HepG2 (cell line): Measurements from ENCODE around the gene STX5. TPM values are rescaled to one million over a fixed set of nuclear protein-coding genes. Genes with fewer than 3 reads are reported as not detected.

ENCODE experiments used
- ATAC-seq: fragments of 200-7000 bp; cut with Tn5 transposase; 3 replicates; pipeline ENCODE4 v1.9.1; 2020; ENCODE audit warnings: mild to moderate bottlenecking, moderate library complexity
- BruUV-seq: library from RNA; stranded (reverse); fragments of 400-500 nt; replicated peaks from 2 replicates; lab custom pipeline; 2021; lab: Mats Ljungman, UMichigan
- CTCF ChIA-PET: fragments of 300-600 bp; formaldehyde crosslinking; extraction: SDS; loops from one replicate; lab custom pipeline; 2021; ENCODE audit warnings: low total read pairs, inconsistent platforms, low intra/inter-chr PET ratio; lab: Yijun Ruan, JAX
- POLR2A ChIA-PET: fragments of 350-600 bp; sonication (Branson Sonifier 250); formaldehyde crosslinking; loops from one replicate; lab custom pipeline; 2020; ENCODE audit warnings: antibody characterized with exemption, inconsistent platforms; lab: Yijun Ruan, JAX
- DNase-seq: peaks from one replicate; pipeline ENCODE4 v3.0.0-alpha.2; 2015; ENCODE audit warnings: low spot score
- FAIRE-seq: peaks from 3 replicates; lab custom pipeline; 2011; peaks lifted over from hg19 to GRCh38; lab: Jason Lieb, UNC
- H2AFZ ChIP-seq: one replicate; pipeline ENCODE4 v1.6.1; 2011; ENCODE audit warnings: low read length, inconsistent platforms
- H3K27ac ChIP-seq: fragments of 300-600 bp; 3 replicates; pipeline ENCODE4 v1.8.0; 2011; ENCODE audit warnings: mixed run types, mild to moderate bottlenecking, mixed read lengths, low read length, inconsistent platforms; ENCODE audit not compliant: insufficient read depth; ENCODE audit errors: extremely low read length
- H3K27me3 ChIP-seq, 2 experiments: fragments of 200-600 bp in 1 of 2; 2 replicates in 1 of 2; 3 replicates in 1 of 2; pipeline versions ENCODE4 v1.6.0 to v1.8.0; 2011; ENCODE audit warnings: low read length in 2 of 2, mild to moderate bottlenecking in 2 of 2, moderate library complexity in 2 of 2, inconsistent platforms in 1 of 2; ENCODE audit not compliant: insufficient read depth in 2 of 2, control insufficient read depth in 1 of 2
- H3K36me3 ChIP-seq, 2 experiments: fragments of 200-600 bp in 1 of 2; replicated peaks in 1 of 2; 2 replicates in 1 of 2; 3 replicates in 1 of 2; pipeline versions ENCODE4 v1.5.1 to v1.8.0; 2011; ENCODE audit warnings: low read length in 2 of 2, inconsistent platforms in 1 of 2; ENCODE audit not compliant: insufficient read depth in 2 of 2, control insufficient read depth in 1 of 2
- H3K4me1 ChIP-seq: 2 replicates; pipeline ENCODE4 v1.5.1; 2012; ENCODE audit warnings: low read length, inconsistent platforms; ENCODE audit not compliant: insufficient read depth
- H3K4me2 ChIP-seq: 2 replicates; pipeline ENCODE4 v1.6.0; 2011; ENCODE audit warnings: low read depth, low read length, inconsistent platforms
- H3K4me3 ChIP-seq, 3 experiments: fragments of 200-600 bp in 1 of 3; sonication (generic), shearing (Covaris generic) in 1 of 3; replicated peaks in 1 of 3; 2 replicates each; pipeline ENCODE4 v1.5.1; 2011 to 2016; ENCODE audit warnings: low read length in 3 of 3, inconsistent platforms in 2 of 3, low read depth in 2 of 3, mild to moderate bottlenecking in 2 of 3, control low read depth in 1 of 3, mixed read lengths in 1 of 3; ENCODE audit not compliant: insufficient read depth in 1 of 3
- H3K79me2 ChIP-seq: one replicate; pipeline ENCODE4 v1.6.1; 2011; ENCODE audit warnings: low read length, inconsistent platforms; ENCODE audit not compliant: insufficient read depth
- H3K9ac ChIP-seq: 2 replicates; pipeline ENCODE4 v1.6.0; 2011; ENCODE audit warnings: mild to moderate bottlenecking, low read depth, low read length, inconsistent platforms; ENCODE audit not compliant: insufficient read depth
- H3K9me3 ChIP-seq: 2 replicates; pipeline ENCODE4 v1.5.1; 2012; ENCODE audit warnings: mild to moderate bottlenecking, low read length
- H4K20me1 ChIP-seq: 2 replicates; pipeline ENCODE4 v1.6.0; 2011; ENCODE audit warnings: inconsistent platforms, mild to moderate bottlenecking, low read length, moderate library complexity; ENCODE audit not compliant: insufficient read depth
- EHMT2 ChIP-seq: fragments of 200-600 bp; sonication (generic); IDR thresholded peaks from 2 replicates; pipeline ENCODE4 v1.7.0; 2017; ENCODE audit warnings: antibody characterized with exemption, low read depth, low read length, borderline replicate concordance
- IKZF4 ChIP-seq: sonication (generic); formaldehyde crosslinking; IDR thresholded peaks from 2 replicates; pipeline ENCODE4 v1.5.1; 2020; ENCODE audit warnings: borderline replicate concordance, mild to moderate bottlenecking, low read depth, missing genetic modification reagents; ENCODE audit errors: not compliant biosample characterization
- MAFG ChIP-seq: sonication (generic); formaldehyde crosslinking; IDR thresholded peaks from 2 replicates; pipeline ENCODE4 v1.5.1; 2020; ENCODE audit warnings: mild to moderate bottlenecking, missing genetic modification reagents
- REXO4 ChIP-seq: sonication (generic); formaldehyde crosslinking; IDR thresholded peaks from 2 replicates; pipeline ENCODE4 v1.8.0; 2022; ENCODE audit warnings: missing genetic modification reagents, mild to moderate bottlenecking, borderline replicate concordance
- SATB2 ChIP-seq: sonication (generic); formaldehyde crosslinking; IDR thresholded peaks from 2 replicates; pipeline ENCODE4 v1.5.0; 2020; ENCODE audit warnings: missing genetic modification reagents
- SNAPC4 ChIP-seq: sonication (generic); formaldehyde crosslinking; IDR thresholded peaks from 2 replicates; pipeline ENCODE4 v1.4.0; 2020; ENCODE audit warnings: mild to moderate bottlenecking, missing genetic modification reagents
- SRSF9 ChIP-seq: fragments of 200-400 bp; formaldehyde crosslinking; IDR thresholded peaks from 2 replicates; pipeline ENCODE4 v1.6.1; 2018; ENCODE audit warnings: borderline replicate concordance, mild to moderate bottlenecking, low read depth, low read length; ENCODE audit not compliant: insufficient read depth, poor library complexity, severe bottlenecking
- ZNF101 ChIP-seq: sonication (generic); formaldehyde crosslinking; IDR thresholded peaks from 2 replicates; pipeline ENCODE4 v1.4.0; 2020; ENCODE audit warnings: mild to moderate bottlenecking, low read depth, missing genetic modification reagents, borderline replicate concordance
- ZNF432 ChIP-seq: sonication (generic); formaldehyde crosslinking; IDR thresholded peaks from 2 replicates; pipeline ENCODE4 v1.5.0; 2020; ENCODE audit warnings: missing genetic modification reagents, mild to moderate bottlenecking, borderline replicate concordance
- ZNF446 ChIP-seq: sonication (generic); formaldehyde crosslinking; IDR thresholded peaks from 2 replicates; pipeline ENCODE4 v1.5.0; 2020; ENCODE audit warnings: mild to moderate bottlenecking, missing genetic modification reagents
- ZNF766 ChIP-seq: sonication (generic); formaldehyde crosslinking; IDR thresholded peaks from 2 replicates; pipeline ENCODE4 v1.5.0; 2020; ENCODE audit warnings: missing genetic modification reagents, borderline replicate concordance
- ZNF790 ChIP-seq: sonication (generic); formaldehyde crosslinking; IDR thresholded peaks from 2 replicates; pipeline ENCODE4 v1.8.0; 2022; ENCODE audit warnings: missing genetic modification reagents, mild to moderate bottlenecking, borderline replicate concordance
- ZSCAN20 ChIP-seq: sonication (generic); formaldehyde crosslinking; IDR thresholded peaks from 2 replicates; pipeline ENCODE4 v1.4.0; 2020; ENCODE audit warnings: missing genetic modification reagents, mild to moderate bottlenecking, borderline replicate concordance
- WGBS: methylation state at CpG from one replicate; pipeline ENCODE4 v1.1.6; 2017; ENCODE audit warnings: low lambda C conversion rate; 5-methylcytosine and 5-hydroxymethylcytosine counted together
- in situ Hi-C: cut with HindIII; loops from 2 replicates; pipeline ENCODE4 v1.10.0; 2017; ENCODE audit warnings: low pct_unique_long_range_greater_than_20kb; ENCODE audit not compliant: extremely low pct_ligation_motif_present
- intact Hi-C: fragments of 100-400 bp; cut with micrococcal nuclease; formaldehyde crosslinking; loops from one replicate; pipeline ENCODE4 v1.10.0; 2022; ENCODE audit not compliant: unreplicated experiment
- polyA plus RNA-seq, 8 experiments: library from polyadenylated mRNA; depleted of rRNA in 3 of 8; stranded (reverse) in 7 of 8; unstranded in 1 of 8; fragments of >200 nt; fragmentation: Illumina TruSeq in 4 of 8; extraction: Trizol in 4 of 8; gene quantifications; 2 replicates each; pipeline versions ENCODE4 v1.2.1 to v1.2.3, GENCODE V29; 2011 to 2016; ENCODE audit warnings: low read depth in 4 of 8, missing spikeins in 1 of 8, mixed read lengths in 1 of 8; ENCODE audit not compliant: insufficient read depth in 1 of 8
- total RNA-seq, 5 experiments: library from RNA; depleted of rRNA; stranded (reverse); fragments of >200 nt; fragmentation: Illumina TruSeq; extraction: Trizol; gene quantifications; 2 replicates each; pipeline ENCODE4 v1.2.3, GENCODE V29; 2016; ENCODE audit warnings: low read depth in 1 of 5
- TF ChIP-seq, protein P1 (sequence below): sonication (generic); formaldehyde crosslinking; IDR thresholded peaks from 2 replicates; pipeline ENCODE4 v1.4.0; 2020; ENCODE audit warnings: missing genetic modification reagents, mild to moderate bottlenecking, borderline replicate concordance

Gene STX5
- total and polyA plus RNA-seq, 2 of the 13 experiments (the other 11 are each of a cell fraction or from before 2014, with no cell fraction given) = 26.9 to 30.0 TPM

DNA sequence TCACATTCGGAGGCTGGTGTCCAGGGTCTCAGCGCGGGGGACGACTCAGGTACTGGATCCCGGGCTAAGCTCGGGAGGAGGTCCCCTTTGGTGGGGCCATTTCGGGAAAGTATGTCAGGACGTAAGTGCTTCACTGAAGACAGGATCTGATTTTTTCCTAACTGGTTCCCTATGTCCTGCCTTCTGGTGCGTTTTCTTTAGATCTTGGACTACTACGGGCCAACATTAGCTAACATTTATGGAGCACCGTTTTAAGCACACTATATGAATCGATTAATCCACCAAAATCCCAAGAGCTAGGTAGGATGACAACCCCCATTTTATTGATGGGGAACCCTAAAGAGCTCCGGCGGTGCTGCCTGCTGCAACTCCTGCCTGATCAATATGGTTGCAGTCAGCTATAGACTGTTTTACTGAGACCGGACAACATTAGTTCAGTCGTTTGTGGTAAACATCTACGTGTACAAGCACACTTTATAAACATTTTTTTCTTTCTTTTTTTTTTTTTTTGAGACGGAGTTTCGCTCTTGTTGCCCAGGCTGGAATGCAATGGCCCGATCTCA, 24.6 kb upstream of the STX5 start:
- Histone ChIP-seq H3K79me2 (peaks cover 65% of the 10 kb centered on the region), H3K9ac (peak overlapping the region; percentile 99), H3K4me1 (peaks cover 77% of the 10 kb centered on the region), H3K4me2 (peak overlapping the region; percentile 97), H3K4me3 (peak overlapping the region; percentile 59 to 86 (median 78)), H3K27me3 (no peaks in the 10 kb centered on the region; a peak in 1 of 5 replicates), H3K27ac (peak overlapping the region; percentile 91), H4K20me1 (peaks cover 34% of the 10 kb centered on the region), H2AFZ (no peak overlapping the region), H3K36me3 (peaks cover 11 to 33% of the 10 kb centered on the region in 2 experiments), H3K9me3 (no peaks in the 10 kb centered on the region)
- intact Hi-C loops (loop anchor here (1.0 kb wide), 1 partner anchor 25 kb away; no protein-coding TSS in a partner anchor), in situ Hi-C loops (no loop called here)
- FAIRE-seq = no peak
- ChIA-PET CTCF (no interaction called here), POLR2A (interaction anchor here (0.7 to 9.4 kb wide), 29 partner anchors 9 to 1381 kb away, joined by 3 to 362 read pairs (median 9); partner anchors contain the start of genes B3GAT3, C11orf98, CSKMT and HNRNPUL2)
- under 1% methylated on average over 15 of the region's 20 CpGs for WGBS
- no peak for DNase-seq
- ATAC-seq = 0 out of 3 replicates have a peak, but pooled peaks have one; percentile 8
- BruUV-seq = TSS peak; percentile 92
- TF ChIP-seq EHMT2 (no peak), SATB2 (CRISPR knock-in tag) (no peak), ZSCAN20 (CRISPR knock-in tag) (0 out of 2 replicates have a peak, but pooled peaks have one; percentile 22), ZNF766 (CRISPR knock-in tag) (no peak), SNAPC4 (CRISPR knock-in tag) (0 out of 2 replicates have a peak, but pooled peaks have one; percentile 12), ZNF790 (CRISPR knock-in tag) (no peak), ZNF432 (no peak), REXO4 (CRISPR knock-in tag) (0 out of 2 replicates have a peak, but pooled peaks have one; percentile 36), SRSF9 (no peak), IKZF4 (peak; percentile 9), MAFG (CRISPR knock-in tag) (no peak), ZNF446 (CRISPR knock-in tag) (peak; percentile 53; the same call in 1 of the 2 replicates), ZNF101 (no peak)
- TF ChIP-seq, protein P1, sequence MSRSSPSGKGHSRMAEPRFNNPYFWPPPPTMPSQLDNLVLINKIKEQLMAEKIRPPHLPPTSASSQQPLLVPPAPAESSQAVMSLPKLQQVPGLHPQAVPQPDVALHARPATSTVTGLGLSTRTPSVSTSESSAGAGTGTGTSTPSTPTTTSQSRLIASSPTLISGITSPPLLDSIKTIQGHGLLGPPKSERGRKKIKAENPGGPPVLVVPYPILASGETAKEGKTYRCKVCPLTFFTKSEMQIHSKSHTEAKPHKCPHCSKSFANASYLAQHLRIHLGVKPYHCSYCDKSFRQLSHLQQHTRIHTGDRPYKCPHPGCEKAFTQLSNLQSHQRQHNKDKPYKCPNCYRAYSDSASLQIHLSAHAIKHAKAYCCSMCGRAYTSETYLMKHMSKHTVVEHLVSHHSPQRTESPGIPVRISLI (CRISPR knock-in tag) = 0 out of 2 replicates have a peak, but pooled peaks have one; percentile 4
